OCI-LY1 (cell line): ENCODE data around the gene PFKP.

Experiments used
- H2AFZ ChIP-seq: fragments of 200-600 bp; sonication (generic), shearing (Covaris generic); 2 replicates; pipeline ENCODE4 v1.6.0; 2014; ENCODE audit warnings: antibody characterized with exemption, mild to moderate bottlenecking, low read length
- H3F3A ChIP-seq: fragments of 200-600 bp; sonication (generic), shearing (Covaris generic); 2 replicates; pipeline ENCODE4 v1.6.0; 2014; ENCODE audit warnings: mild to moderate bottlenecking, antibody characterized with exemption, low read length, moderate library complexity; ENCODE audit not compliant: insufficient read depth
- H3K27ac ChIP-seq: fragments of 200-600 bp; sonication (generic); 2 replicates; pipeline ENCODE4 v1.5.1; 2014; ENCODE audit warnings: low read length, mixed run types, mild to moderate bottlenecking, low read depth; ENCODE audit not compliant: poor library complexity, severe bottlenecking
- H3K27me3 ChIP-seq: fragments of 200-600 bp; sonication (generic); 2 replicates; pipeline ENCODE4 v1.6.0; 2014; ENCODE audit warnings: antibody characterized with exemption, mild to moderate bottlenecking, low read length, moderate library complexity; ENCODE audit not compliant: insufficient read depth
- H3K36me3 ChIP-seq: fragments of 200-600 bp; sonication (generic); 2 replicates; pipeline ENCODE4 v1.6.1; 2014; ENCODE audit warnings: mild to moderate bottlenecking, antibody characterized with exemption, low read length, moderate library complexity, mixed read lengths; ENCODE audit not compliant: insufficient read depth
- H3K4me1 ChIP-seq: fragments of 200-600 bp; sonication (generic); 2 replicates; pipeline ENCODE4 v1.5.1; 2014; ENCODE audit warnings: mild to moderate bottlenecking, low read length, moderate library complexity; ENCODE audit not compliant: insufficient read depth, severe bottlenecking
- H3K4me2 ChIP-seq: fragments of 200-600 bp; sonication (generic), shearing (Covaris generic); 2 replicates; pipeline ENCODE4 v1.6.1; 2014; ENCODE audit warnings: low read length
- H3K4me3 ChIP-seq: fragments of 200-600 bp; sonication (generic); 2 replicates; pipeline ENCODE4 v1.5.1; 2014; ENCODE audit warnings: low read length, low read depth, mild to moderate bottlenecking, mixed read lengths; ENCODE audit not compliant: poor library complexity, severe bottlenecking
- H3K79me2 ChIP-seq: fragments of 200-600 bp; shearing (Covaris generic); 2 replicates; pipeline ENCODE4 v1.6.1; 2016; ENCODE audit warnings: mixed run types, low read length, mixed read lengths; ENCODE audit not compliant: insufficient read depth
- H3K9ac ChIP-seq: fragments of 200-600 bp; sonication (generic), shearing (Covaris generic); 2 replicates; pipeline ENCODE4 v1.6.1; 2014; ENCODE audit warnings: mild to moderate bottlenecking, low read length, mixed read lengths
- H3K9me2 ChIP-seq: fragments of 200-600 bp; sonication (generic), shearing (Covaris generic); 2 replicates; pipeline ENCODE4 v1.6.1; 2014; ENCODE audit warnings: low read depth, mild to moderate bottlenecking, low read length, mixed read lengths
- H3K9me3 ChIP-seq: fragments of 200-600 bp; shearing (Covaris generic); 2 replicates; pipeline ENCODE4 v1.6.1; 2014; ENCODE audit warnings: low read length, mixed read lengths
- H4K20me1 ChIP-seq: fragments of 200-600 bp; sonication (generic), shearing (Covaris generic); 2 replicates; pipeline ENCODE4 v1.6.0; 2016; ENCODE audit warnings: mild to moderate bottlenecking, low read length; ENCODE audit not compliant: insufficient read depth
- EZH2 ChIP-seq: fragments of 200-600 bp; sonication (generic), shearing (Covaris generic); IDR thresholded peaks from 2 replicates; pipeline ENCODE4 v1.8.0; 2017; ENCODE audit warnings: borderline replicate concordance, mixed run types, mild to moderate bottlenecking, antibody characterized with exemption, low read length, moderate library complexity, mixed read lengths
- TF ChIP-seq, protein P1 (sequence below): fragments of 200-600 bp; sonication (generic), shearing (Covaris generic); IDR thresholded peaks from 2 replicates; pipeline ENCODE4 v1.5.1; 2017; ENCODE audit warnings: mild to moderate bottlenecking, antibody characterized with exemption, low read length, moderate library complexity, mixed read lengths

Gene PFKP

DNA sequence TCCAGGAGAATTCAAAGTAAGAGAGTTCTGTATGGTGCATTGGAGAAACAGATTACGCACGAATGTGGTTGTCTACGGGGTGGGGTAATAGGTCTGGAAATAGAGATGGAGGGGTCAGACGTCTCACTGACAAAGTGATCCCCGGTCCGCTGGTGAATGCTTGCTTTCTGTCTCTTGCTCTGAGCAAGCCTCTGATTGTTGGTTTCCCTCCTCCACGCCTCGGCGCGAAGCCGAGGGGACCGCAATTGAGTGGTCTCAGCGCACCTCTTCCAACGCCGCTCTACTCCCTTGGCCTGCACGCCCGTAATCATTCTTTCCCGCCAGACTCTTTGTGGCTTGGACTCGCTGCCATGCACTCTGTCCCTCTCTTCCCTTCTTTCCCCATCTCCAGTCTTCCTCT lies 46.5 kb upstream of the PFKP start:
- H2AFZ ChIP-seq, result no peak overlapping the region
- H3K27ac ChIP-seq, result no peak overlapping the region
- no peaks in the 10 kb centered on the region for H3K4me1 ChIP-seq
- H3K79me2 ChIP-seq, result no peaks in the 10 kb centered on the region
- H3K9ac ChIP-seq, result no peak overlapping the region
- no peaks in the 10 kb centered on the region for H3F3A ChIP-seq
- H4K20me1 ChIP-seq, result no peaks in the 10 kb centered on the region
- no peak overlapping the region for H3K4me2 ChIP-seq
- no peak overlapping the region for H3K4me3 ChIP-seq
- TF ChIP-seq, protein P1, sequence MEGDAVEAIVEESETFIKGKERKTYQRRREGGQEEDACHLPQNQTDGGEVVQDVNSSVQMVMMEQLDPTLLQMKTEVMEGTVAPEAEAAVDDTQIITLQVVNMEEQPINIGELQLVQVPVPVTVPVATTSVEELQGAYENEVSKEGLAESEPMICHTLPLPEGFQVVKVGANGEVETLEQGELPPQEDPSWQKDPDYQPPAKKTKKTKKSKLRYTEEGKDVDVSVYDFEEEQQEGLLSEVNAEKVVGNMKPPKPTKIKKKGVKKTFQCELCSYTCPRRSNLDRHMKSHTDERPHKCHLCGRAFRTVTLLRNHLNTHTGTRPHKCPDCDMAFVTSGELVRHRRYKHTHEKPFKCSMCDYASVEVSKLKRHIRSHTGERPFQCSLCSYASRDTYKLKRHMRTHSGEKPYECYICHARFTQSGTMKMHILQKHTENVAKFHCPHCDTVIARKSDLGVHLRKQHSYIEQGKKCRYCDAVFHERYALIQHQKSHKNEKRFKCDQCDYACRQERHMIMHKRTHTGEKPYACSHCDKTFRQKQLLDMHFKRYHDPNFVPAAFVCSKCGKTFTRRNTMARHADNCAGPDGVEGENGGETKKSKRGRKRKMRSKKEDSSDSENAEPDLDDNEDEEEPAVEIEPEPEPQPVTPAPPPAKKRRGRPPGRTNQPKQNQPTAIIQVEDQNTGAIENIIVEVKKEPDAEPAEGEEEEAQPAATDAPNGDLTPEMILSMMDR, result no peak
- TF ChIP-seq EZH2, result no peak
- no peaks in the 10 kb centered on the region for H3K27me3 ChIP-seq
- no peaks in the 10 kb centered on the region for H3K9me3 ChIP-seq
- H3K9me2 ChIP-seq, result no peaks in the 10 kb centered on the region
- H3K36me3 ChIP-seq, result no peaks in the 10 kb centered on the region

DNA sequence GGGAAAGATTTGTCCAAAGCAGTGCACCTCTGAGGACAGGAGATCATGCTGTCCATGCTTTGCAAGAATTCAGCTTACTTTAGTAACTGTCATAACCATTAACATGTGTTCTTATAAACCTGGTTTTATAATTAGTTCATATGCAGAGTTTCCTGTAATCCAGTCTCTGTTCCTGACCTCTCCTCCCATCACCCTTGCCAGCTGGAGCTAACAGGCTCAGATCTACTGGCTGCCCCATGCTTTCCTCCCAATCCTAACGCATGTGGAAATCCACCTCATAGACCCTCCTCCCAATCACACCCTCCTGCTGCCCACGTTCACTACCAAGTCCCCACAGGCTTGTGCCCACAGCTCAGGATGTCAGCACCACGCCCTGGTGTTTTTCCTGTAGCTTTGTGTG lies 45.3 kb upstream of the PFKP start:
- Histone ChIP-seq H2AFZ (no peak overlapping the region), H3K27me3 (no peaks in the 10 kb centered on the region), H3K9me3 (no peaks in the 10 kb centered on the region)

DNA sequence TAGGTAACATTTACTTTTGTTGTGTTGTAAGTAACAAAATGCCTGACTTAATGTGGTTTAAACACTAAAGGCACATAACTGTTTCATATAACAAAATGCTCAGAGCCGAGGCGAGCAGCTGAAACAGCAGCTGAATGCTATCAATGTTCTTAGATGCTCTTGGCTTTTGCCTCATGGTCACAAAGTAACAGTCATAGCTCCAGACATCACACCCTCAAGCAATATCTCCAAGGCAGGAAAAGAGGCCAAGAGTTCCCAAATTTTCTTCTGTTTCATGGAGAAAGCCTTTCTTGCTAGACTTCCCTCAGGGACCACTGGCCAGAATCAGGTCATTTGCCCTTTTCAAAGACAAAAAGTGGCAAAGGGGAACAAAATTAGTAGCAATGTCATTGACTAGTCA lies 43.5 kb upstream of the PFKP start:
- no peaks in the 10 kb centered on the region for H4K20me1 ChIP-seq
- no peak overlapping the region for H3K4me2 ChIP-seq
- H3K9me3 ChIP-seq, result no peaks in the 10 kb centered on the region
- no peak overlapping the region for H3K4me3 ChIP-seq
- no peak overlapping the region for H3K27ac ChIP-seq
- H3K36me3 ChIP-seq, result no peaks in the 10 kb centered on the region
- no peak overlapping the region for H2AFZ ChIP-seq
- TF ChIP-seq EZH2, result no peak
- TF ChIP-seq, protein P1, result no peak
- H3K9ac ChIP-seq, result no peak overlapping the region
- no peaks in the 10 kb centered on the region for H3K27me3 ChIP-seq
- H3K4me1 ChIP-seq, result no peaks in the 10 kb centered on the region
- H3K79me2 ChIP-seq, result no peaks in the 10 kb centered on the region
- H3F3A ChIP-seq, result no peaks in the 10 kb centered on the region
- H3K9me2 ChIP-seq, result no peaks in the 10 kb centered on the region

More for the DNA sequence above, 45.3 kb upstream of the PFKP start:
- no peaks in the 10 kb centered on the region for H3K9me2 ChIP-seq
- TF ChIP-seq, protein P1, result no peak
- no peak for TF ChIP-seq EZH2
- H3K4me2 ChIP-seq, result no peak overlapping the region
- H4K20me1 ChIP-seq, result no peaks in the 10 kb centered on the region
- no peak overlapping the region for H3K9ac ChIP-seq
- H3K79me2 ChIP-seq, result no peaks in the 10 kb centered on the region
- H3K27ac ChIP-seq, result no peak overlapping the region
- no peak overlapping the region for H3K4me3 ChIP-seq
- no peaks in the 10 kb centered on the region for H3F3A ChIP-seq
- no peaks in the 10 kb centered on the region for H3K4me1 ChIP-seq
- H3K36me3 ChIP-seq, result no peaks in the 10 kb centered on the region
